SK-MEL-5 (cell line): ENCODE data around the gene FTO. TPM values are rescaled to one million over a fixed set of nuclear protein-coding genes. Genes with fewer than 3 reads are reported as not detected.

Source experiments
- DNase-seq: peaks from one replicate; pipeline ENCODE4 v3.0.0-alpha.2; 2016; ENCODE audit warnings: low read depth, low spot score
- in situ Hi-C: cut with HindIII; loops from 2 replicates; pipeline ENCODE4 v1.10.0; 2016; ENCODE audit warnings: low sequenced_read_pairs, high pct_unique_total_duplicates, low pct_unique_long_range_greater_than_20kb
- total RNA-seq: library from RNA; depleted of rRNA; stranded (reverse); fragments of >200 nt; shearing (Covaris generic); gene quantifications from 2 replicates; pipeline ENCODE4 v1.2.3, GENCODE V29; 2014

Gene FTO
- total RNA-seq, 1 experiment from 2014 or later: 58.2 TPM

DNA sequence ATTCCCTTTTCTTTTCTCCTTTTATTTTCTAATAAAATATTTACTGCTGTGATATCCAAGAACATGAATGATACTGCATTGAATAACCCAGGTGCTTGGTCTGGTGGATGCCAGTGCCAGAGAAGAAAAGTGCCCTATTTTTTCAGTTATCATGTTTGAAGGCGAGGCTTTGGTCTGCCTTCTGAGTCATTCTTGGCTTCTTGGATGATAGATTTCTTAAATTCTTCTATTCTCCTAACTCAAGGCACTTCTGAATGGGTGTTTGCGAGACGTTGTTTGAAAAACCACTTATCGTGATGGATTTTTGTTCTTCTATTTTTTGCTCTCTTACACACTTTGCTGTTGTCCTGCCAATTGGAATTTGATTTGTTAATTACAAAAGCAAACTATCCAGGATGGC, 66.7 kb downstream of the FTO start:
- DNase-seq: no peak
- in situ Hi-C loops: no loop called here

DNA sequence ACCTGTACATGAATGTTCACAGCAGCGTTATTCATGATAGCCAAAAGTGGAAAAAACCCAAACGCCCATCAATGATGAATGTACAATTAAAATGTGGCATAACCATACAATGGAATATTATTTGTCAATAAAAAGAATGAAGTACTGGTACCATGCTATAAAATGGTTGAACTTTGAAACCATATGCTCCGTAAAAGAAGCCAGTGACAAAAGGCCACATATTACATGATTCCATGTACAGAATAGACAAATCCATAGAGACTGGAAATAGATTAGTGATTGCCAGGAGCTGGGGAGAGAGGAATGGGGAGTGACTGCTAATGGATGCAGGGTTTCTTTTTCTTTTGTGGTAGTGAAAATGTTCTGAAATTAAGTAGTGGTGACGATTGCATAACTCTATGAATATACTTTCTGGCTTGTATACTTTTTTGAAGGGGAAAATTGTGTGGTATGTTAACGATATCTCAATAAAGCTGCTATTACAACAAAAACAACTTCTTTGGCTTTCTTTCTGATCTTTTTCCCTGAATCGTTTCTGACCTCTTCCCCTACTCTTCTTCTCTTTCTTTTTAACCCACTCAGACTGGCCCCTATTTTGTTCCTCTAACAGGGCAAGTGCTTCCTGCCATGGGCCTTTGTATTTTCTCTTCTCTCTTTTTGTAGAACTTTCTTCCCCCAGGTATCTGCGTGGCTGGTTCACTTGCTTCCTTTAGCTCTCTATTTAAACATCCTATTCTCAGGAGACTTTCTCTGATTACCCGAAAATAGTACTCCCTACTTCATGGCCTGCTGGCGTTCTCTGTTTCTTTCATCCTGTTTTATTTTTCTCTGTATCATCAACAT, 67.9 kb downstream of the FTO start:
- in situ Hi-C loops: no loop called here
- DNase-seq: no peak

- DNase-seq: peak; percentile 75
- in situ Hi-C loops: no loop called here
Observed at GRCh38 chr16:53773150-53773846, 69.3 kb downstream of the FTO start.

GRCh38 chr16:53773881-53774280, 69.9 kb downstream of the FTO start:
- DNase-seq: no peak
- in situ Hi-C loops: no loop called here

GRCh38 chr16:53775106-53775820, 71.3 kb downstream of the FTO start:
- no peak for DNase-seq
- in situ Hi-C loops: no loop called here

DNA sequence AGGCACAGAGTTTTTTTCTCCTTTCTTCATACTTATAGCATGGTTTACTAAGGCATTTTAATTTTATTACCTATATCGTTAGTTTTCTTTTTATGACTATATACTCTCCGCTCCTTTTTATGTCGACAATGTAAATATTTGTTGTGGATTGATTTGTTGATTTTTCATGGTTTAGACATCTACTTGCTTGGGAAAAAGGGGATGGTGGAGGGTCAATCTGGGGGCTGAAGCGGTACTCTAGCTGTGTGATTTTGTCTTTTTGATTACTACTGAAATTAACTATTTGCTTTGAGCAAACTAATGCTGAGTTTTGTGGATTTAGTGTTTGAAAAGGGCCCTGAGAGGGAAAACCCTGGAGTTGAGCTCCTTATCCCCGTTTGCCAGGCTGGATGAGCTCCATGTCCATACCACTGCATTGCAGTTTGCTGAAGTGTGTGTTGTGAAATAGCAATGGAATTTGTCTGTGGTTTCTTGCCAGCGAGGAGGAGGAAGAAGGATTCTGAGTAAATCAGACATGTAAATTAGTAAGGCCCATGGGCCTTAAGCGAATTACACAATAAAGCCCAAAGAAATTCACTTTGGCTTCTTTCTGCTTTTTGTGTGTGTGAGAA, 72.0 kb downstream of the FTO start:
- DNase-seq: peak; percentile 68
- in situ Hi-C loops: no loop called here

GRCh38 chr16:53779186-53779585, 75.2 kb downstream of the FTO start:
- DNase-seq: peak; percentile 68
- in situ Hi-C loops: no loop called here

- in situ Hi-C loops: no loop called here
- no peak for DNase-seq
Observed at GRCh38 chr16:53780051-53780450, 76.1 kb downstream of the FTO start.

GRCh38 chr16:53781023-53781605, 77.2 kb downstream of the FTO start:
- peak; percentile 48 for DNase-seq
- in situ Hi-C loops: no loop called here

GRCh38 chr16:53782148-53782547, 78.2 kb downstream of the FTO start:
- DNase-seq: no peak
- in situ Hi-C loops: no loop called here

DNA sequence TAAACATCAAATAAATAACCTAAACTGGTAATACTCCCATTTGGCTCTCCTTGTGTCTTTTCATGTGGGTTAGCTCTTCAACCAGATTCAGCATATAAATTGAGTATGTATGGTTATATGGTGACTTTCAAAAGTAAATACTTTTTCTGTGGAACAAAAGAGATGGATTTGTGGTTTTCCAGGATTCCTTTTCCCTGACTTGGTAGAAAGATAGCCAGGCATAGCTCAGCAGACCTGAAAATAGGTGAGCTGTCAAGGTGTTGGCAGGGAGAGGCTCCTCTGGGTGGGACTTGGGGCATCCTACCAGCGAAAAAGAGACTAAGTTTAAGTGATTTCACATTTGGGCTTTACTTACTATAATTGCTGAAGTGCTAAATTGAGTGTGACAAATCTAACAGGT, 80.3 kb downstream of the FTO start:
- no peak for DNase-seq
- in situ Hi-C loops: no loop called here

- in situ Hi-C loops: no loop called here
Observed at GRCh38 chr16:53785044-53785443, 81.1 kb downstream of the FTO start.

GRCh38 chr16:53785916-53786315, 82.0 kb downstream of the FTO start:
- in situ Hi-C loops: no loop called here

More at GRCh38 chr16:53785044-53785443, 81.1 kb downstream of the FTO start:
- DNase-seq: no peak

GRCh38 chr16:53787423-53787822, 83.5 kb downstream of the FTO start:
- DNase-seq: no peak
- in situ Hi-C loops: no loop called here

More at GRCh38 chr16:53785916-53786315, 82.0 kb downstream of the FTO start:
- no peak for DNase-seq

DNA sequence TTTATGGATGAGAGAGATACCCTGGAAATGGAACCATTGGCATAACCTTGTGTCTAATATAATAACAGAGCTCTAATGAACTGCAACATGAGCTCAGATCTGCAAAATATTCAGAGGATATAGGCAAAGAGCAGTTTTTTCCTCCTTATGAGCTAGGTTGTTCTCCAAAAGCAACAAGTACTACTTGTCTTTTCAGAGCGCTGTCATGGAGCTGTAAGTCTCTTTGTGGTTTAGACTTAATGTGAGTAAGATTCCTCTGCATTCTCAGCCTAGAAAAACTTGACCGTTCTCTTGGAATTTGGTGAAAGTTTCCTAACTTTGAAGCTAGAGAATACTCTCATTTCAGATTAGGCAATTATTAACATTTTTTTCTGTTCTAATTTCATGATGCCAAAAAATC, 85.2 kb downstream of the FTO start:
- in situ Hi-C loops: no loop called here

DNA sequence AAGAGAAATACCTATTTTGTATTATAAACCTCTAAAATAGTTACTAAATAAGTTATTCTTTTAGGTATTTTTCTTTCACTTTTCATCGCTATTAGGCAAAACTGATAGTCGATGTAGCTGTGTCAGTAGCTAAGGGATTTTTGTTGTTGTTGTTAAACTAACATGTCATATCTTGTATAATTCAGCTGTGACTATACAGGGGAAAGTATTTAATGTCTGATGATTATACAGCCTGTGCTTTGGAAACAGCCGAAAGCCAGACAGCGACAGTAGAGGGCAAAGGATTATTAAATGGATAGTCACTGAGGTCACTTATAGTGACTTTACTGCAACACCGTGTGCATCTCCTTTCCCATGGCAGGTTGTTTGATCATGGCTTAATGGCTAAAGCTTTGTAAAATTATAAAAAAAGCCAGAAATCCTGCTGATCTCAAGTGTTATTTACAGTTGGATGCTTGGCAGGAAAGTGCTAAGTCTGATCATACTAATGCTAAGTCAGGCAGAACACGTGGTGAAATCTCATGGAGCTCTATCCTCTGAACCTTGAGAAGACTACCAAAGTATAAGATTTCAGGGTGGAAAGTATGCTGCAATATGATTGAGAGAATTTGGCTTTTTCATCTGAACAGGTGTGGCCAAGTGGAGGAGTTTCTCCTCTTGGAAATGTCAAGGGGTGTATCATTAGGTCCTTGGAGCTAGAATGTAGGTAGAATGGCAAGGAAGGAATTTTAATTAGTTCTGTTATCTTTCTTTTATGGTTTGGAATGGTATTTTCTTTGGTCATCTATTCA, 88.4 kb downstream of the FTO start:
- in situ Hi-C loops: no loop called here
- no peak for DNase-seq

More for the DNA sequence above, 85.2 kb downstream of the FTO start:
- DNase-seq: no peak

- no peak for DNase-seq
- in situ Hi-C loops: no loop called here
Observed at GRCh38 chr16:53803451-53803850, 99.5 kb downstream of the FTO start.
